ENCODE data around the gene BTBD16.

BTBD16 gene

DNA sequence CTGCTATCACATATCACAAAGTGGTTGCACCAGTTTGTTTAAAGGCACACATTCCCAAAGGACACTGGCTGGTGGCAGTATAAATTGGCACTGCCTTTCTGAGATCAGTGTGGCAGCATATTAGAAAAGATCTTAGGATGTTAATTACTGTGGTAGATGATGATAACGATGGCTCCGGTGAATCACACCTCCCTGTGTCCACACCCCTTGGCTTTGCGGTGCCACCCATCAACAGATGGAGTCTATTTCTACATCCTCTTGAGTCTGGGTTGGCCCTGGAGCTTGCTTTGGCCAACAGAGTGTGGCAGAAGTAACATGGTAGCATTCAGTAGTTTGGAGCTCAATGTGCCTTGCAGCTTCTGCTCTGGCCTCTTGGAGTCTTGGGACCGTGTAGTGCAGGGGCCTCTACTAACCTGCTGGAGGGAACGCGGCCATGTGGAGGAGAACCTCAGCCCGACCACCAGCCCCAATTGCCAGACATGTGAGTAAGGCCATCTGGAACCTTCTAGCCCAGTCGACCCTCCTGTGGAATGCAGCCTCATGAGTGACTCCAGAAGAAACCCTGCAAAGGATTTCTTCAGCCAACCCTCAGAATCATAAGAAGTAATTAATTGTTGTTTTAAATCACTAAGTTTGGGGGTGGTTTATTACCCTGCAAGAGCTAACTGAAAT is 76.2 kb downstream of the BTBD16 start:
- DNase-seq, result no peak

DNA sequence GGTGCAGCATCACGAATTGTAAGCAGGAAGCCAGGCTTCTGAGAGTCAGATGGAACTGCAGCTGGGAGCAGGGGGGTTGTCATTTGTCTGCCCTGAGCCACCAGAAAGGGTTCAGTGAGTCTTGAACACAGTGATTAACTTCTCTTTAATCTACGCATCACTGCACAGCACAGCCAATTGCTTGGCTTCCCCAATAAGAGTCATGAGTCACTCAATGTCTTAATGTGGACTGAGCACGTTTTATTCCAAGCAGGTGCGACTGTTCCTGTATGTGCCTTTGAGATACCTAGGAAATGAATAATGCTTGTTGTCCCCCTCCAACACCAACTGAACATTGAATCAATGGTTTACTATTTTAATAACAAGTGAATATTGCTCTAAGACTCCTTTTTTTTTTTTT is 77.4 kb downstream of the BTBD16 start:
- DNase-seq, result no peak

DNA sequence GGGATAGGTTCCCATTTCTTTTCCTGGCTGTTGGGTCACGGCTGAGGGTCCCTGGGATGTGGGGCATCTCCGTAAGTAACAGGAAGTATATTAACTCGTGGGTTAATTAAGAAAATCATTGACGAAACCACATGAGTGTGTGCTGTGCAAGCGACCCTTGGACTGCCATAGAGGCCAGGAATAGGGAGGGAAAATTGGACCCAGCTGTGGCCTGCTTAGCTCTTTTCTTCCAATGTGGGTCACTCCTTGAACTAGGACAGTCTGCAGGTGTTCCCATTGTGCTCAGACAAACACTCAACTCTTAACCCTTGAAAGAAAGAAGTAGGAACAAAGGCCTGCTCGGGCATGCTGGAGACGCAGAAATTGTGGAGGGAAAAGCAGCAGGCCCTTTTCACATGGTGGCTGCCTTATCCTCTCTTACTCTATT is 77.9 kb downstream of the BTBD16 start:
- DNase-seq, result no peak

DNA sequence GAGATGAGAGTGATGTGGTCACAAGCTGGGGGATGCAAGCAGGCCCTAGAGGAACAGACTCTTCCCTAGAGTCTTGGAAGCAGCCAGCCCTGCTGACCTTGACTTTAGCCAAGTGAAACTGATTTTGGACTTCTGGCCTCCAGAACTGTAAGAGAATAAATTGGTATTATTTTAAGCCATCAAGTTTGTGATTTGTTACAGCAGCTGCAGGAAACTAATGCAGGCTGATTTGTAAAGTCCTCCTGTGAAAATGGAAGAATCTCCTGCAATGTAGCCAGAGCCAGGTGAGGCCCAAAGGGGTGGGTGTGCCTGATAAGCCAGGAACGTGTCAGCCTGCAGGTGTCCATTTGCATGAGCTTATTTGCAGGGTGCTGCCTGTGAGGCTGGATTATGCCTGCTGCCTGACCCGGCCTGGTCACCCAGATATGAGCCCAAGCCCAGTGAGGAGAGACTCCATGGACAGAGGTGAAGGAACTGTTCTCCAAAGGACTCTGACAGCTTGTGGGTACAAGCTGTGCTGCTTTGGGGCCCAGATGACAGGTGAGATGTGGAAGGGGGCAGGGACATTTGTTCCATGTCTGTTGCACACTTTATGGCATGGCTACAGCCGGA is 78.8 kb downstream of the BTBD16 start:
- no peak for DNase-seq

DNA sequence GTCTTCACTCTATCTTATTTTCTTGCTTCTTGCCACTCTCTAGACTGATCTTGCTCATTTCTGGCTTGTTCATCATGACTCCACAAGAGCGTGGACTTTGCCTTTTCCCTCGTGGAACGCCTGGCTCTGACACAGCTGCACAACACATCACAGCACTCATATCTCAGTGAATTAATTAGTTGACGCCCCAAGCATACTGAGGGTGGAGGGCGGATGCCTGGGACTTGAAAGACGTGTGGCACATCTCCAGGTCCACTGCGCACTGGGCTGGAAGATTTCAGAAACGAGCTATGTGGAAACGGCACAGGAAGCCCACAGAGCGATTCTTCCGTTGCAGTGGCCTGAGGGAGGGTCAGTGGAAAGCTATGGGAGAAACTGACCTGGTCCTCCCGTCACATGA is 79.8 kb downstream of the BTBD16 start:
- DNase-seq, result no peak

DNA sequence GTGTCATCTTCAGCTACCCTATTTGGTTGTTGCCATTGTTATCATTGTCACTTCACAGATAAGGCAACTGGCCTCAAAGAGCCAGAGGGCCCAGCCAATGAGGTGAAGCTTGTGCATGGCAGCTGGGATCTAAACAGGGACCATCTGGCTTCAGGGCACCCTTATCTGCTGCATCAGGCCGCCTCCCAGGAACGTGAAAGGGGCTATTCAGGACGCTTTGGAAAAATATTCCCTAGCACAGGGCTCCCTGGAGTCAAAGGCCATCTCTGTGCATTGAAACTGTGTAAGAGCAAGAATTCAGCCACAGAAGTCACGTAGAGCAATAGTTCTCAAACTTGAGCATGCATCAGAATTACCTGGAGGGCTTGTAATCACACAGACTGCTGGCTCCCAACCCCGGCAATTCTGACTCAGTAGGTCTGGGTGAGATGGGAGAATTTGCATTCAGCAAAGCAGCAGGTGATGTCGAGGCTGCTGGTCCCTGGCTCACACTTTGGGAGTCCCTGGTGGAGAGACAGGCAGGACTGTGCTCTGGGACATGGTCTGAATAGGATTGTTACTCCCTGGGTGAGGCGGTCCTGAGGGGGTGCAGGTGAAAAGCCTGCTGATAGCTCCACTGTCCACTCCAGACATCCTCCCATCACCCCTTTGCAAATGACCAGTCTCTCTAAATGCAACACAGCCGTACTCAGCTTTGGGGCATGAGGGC is 81.9 kb downstream of the BTBD16 start:
- no peak for DNase-seq

DNA sequence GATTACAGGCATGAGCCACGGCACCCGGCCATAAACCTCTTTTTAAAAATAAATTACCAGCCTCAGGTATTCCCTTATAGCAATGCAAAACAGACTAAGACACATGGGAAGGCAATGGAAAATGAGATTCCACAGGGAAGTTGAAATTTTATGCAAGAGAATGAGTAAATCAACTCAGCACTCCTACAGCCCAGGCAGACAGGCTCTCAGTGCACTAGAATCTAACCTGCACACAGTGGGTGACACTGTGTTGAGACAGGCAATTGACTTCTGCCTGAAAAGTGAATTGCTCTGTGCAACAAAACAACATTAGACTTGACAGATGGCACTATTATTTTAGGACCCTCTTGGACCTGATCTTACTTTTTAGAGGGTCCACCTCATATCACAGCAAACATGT is 83.3 kb downstream of the BTBD16 start:
- no peak for DNase-seq

DNA sequence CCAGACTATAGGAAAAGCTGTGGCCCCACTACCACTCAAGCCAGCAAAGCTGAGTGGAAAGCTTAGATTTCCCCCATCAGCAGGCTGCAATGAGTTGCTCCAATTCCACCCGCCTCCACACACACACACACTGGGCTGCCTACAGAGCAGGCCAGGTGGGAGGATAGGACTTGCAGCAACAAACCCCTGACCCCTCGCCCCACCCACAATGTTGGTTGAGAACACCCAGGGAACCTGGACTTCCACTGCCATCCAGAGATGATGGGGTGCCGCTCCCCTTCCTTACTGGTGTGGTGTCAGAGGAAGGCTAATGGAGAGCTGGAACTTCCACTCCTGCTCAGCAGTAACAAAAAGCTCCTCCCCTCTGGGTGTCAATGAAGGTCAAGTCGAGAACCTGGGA is 86.6 kb downstream of the BTBD16 start:
- DNase-seq, result no peak

DNA sequence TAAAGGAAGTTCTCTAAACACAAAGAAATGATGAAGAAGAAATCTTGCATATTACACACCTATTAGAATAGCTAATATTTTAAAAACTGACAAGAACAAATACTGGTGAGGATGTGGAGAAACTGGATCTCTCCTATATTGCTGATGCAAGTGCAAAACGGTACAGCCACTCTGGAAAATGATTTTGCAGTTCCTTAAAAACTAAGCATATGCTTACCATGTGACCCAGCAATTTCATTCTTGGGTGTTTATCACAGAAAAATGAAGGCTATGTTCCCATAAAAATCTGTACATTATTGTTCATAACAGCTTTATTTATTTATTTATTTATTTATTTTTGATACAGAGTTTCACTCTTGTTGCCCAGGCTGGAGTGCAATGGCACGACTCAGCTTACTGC is 88.5 kb downstream of the BTBD16 start:
- no peak for DNase-seq

DNA sequence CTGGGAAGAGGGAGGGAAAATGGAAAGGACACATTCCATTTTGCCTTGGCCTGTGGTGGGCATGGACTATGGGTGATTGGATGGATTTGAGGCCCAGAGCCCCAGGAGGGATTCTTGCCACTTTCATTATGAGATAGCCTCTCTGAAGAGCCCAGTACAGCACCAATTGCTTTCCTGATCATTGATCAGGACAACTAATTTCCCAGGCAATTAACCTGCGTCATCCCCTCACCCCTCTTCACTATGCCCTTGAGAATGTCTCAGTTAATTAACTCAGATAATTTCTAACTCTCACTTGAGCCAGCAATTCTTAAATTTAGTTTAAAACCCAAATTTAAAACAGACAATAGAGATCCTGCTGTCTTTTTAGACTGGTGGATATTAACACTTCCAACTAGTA is 90.0 kb downstream of the BTBD16 start:
- no peak for DNase-seq

DNA sequence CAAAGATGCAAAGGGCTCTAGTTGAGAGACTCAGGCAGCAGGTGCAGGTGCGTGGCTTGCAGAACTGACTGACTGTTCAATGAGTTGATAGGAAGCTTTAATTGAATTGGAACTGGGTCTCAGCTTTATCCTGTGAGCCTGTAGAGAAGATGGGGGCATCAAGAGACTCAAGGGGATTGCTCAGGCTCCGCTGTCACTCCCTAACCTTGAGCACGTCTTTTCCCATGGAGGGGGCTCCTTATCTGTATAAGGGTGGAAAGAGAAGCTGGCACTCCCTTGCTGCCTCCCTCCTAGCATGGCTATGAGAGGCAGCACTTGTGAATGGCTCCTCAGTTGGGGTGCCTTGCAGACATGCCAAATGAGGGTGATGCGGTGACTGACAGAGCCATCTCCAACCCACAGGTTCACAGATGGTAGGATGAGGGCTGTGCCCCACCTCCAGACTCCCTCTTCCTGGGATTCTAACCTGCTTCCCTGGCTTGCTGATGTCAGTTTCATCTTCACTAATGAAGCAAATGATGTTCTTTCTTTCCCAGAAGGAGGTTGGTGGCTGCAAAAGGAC is 91.0 kb downstream of the BTBD16 start:
- no peak for DNase-seq

DNA sequence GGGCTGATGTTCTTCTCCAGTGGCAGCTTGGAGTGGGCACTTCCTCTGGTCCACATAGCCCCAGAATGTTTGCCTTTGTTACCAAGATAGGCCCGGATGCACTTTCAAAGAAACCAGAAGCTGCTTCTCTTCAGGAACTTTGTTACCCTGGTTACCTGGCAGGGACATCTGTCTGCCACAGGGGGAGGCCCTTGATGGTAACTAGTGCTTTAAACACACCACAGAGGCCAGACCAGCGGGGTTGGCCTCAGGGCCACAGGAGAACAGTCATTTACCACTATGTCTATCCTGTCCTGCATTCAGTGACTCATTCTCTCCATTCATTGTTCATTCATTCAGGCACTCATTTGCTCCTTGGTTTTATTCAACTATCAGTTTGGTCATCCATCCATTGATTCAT is 91.5 kb downstream of the BTBD16 start:
- DNase-seq, result no peak

DNA sequence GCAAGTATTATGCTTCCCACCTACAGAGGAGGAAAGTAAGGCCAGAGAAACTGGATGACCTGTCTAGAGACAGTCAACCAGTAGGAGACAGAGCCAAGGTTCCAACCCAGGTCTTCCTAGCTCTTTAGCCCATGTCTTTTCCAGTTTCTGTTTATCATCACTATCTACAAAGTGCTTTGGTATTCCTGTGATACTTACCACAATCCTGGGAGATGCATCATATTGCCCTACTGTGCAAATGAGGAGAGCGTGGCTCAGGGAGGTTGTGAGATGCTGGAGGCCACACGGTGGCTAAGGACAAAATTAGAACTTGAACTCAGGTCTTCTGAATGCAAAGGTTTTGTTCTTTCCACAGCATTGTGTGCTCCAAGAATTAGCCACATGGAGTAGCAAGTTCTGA is 92.2 kb downstream of the BTBD16 start:
- DNase-seq, result no peak

DNA sequence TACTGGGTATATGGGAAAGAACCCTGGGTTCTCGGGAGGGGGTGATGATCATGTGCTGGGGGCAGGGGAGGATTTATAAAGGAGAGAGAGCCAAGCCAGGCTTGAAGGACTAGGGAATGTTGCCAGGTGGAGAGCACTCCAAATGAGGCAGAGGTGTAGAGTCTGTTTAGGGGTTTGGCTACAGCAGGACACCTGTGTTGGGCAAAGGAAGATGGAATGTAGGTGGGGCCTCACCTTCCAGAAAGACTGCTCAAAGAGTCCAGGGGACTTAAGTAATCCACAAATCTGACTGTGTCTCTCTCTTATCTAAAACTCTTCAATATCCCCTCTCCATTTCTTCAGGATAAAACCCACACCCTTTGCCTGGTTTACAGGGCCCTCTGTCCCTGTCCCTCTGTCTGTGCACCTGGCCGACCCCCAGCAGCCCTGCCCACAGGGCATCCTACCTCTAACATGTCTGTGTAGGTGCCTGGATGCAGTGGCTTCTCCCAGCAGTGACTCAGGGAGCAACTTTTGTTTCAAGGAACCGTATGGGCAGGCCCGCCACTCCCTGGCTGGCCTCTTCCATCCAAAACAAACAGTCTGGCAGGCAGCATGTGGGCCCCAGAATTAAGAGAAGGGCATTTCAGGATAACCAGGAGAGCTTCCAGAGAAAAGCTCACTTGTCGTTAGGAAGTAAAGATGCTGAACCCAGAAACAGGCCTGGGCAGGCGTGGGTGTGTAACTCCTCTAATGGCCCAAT is 92.8 kb downstream of the BTBD16 start:
- DNase-seq, result no peak

DNA sequence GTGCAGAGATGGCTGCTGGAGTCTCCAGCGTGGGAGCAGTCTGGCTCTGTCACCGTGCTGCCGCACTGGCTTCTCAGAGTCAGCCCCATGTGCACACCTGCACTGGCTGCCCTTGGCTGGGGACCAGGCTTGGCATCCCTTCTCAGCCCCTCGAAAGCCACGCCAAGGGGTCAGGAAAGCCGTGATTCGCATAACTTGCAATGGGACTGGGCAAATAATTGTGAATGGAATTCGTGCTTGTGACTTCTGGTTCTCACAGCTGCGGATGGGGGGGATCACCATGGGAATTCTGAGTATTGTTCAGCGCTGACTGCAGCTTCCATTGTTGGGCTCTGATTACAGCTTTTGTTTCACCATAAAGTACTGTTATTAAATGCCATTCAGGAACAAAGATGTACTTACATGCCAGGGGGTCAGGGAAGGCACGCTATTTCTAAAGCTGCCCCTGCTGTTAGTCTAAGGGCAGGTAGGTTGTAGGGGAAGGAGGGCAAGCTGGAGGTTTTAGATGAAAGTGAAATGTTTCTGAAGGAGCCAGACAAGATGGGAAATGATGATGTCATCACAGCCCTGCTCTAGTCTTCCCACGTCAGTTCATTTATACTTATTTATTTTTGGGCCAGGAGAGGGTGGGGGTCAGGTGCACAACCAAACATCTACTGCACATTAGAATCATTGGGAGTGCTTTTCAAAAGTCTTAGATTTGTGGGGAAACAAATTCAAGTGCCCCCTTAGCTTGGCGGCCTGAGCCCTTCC is 97.6 kb downstream of the BTBD16 start:
- peak; percentile 63 for DNase-seq

DNA sequence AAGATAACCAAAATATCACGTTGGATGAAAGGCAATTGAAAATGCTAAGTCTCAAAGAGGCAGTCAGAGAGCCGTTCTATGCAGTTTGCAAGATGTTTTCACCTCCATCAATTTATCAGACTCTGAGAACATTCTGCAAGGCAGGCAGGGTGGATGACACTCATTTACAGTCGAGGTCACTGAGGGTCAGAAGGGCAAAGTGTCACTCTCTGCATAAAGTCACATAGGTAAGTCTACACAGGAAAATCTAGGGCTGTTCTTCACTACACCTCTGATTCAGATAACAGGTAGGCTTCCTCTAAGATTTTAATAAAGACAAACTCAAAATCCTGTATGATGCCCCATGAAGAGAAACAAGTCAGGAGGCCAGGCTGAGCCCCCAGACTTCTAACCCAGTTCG is 102.0 kb downstream of the BTBD16 start:
- DNase-seq, result no peak

DNA sequence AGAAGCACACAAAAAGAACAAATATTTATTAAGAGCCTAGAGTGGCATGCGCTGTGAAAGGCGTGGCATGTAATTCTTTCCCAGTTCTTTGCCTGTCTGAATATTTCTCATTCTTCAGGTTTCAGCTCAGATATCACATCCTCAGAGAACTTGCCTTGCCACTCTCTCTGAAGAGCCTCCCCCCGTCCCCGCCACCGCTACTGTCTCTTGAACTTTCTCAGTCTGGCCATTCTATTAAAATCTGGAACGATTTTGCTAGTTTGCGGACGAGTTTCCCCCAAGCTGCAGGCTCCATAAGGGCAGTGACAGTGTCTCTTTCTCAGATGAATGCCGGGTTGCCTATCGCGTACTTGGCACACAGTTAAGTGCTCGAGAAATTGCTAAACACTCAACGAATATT is 102.6 kb downstream of the BTBD16 start:
- DNase-seq, result peak; percentile 35

DNA sequence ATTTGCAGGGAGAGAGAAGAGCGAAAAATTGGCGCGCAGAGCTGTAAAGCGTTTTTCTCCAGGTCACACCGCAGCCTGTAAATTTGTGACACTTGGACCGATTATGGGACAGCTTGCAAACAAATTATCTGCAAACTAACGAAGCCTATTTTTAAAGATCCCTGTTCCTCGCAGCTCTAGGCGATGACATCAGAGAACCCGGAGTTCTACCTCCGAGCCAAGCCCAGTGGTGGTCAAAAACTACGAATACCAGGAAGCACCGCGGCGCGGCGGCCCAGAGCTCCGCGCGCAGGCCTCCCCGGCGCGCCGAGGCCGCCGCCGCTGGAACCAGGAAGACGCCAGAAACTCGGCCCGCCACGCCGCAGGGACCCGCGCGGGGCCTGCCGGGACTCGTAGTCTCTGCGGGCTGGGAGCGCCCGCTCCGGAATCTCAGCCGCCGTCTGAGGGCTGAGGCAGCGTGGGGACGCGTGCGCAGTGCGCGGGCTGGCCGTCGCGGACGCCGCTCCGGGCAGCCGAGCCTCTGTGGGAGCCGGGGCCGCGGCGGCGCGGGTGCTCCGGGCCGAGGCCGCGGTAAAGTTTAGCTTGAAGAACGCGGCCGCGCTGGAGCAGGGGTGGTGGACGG is 103.3 kb downstream of the BTBD16 start, which contains the start of gene PLEKHA1:
Gene PLEKHA1 (plus strand): TSS at position 472 of the 622 bp plus-strand sequence. CDS start 18,493 bp downstream, outside the sequence.
- DNase-seq, result peak; percentile 98

DNA sequence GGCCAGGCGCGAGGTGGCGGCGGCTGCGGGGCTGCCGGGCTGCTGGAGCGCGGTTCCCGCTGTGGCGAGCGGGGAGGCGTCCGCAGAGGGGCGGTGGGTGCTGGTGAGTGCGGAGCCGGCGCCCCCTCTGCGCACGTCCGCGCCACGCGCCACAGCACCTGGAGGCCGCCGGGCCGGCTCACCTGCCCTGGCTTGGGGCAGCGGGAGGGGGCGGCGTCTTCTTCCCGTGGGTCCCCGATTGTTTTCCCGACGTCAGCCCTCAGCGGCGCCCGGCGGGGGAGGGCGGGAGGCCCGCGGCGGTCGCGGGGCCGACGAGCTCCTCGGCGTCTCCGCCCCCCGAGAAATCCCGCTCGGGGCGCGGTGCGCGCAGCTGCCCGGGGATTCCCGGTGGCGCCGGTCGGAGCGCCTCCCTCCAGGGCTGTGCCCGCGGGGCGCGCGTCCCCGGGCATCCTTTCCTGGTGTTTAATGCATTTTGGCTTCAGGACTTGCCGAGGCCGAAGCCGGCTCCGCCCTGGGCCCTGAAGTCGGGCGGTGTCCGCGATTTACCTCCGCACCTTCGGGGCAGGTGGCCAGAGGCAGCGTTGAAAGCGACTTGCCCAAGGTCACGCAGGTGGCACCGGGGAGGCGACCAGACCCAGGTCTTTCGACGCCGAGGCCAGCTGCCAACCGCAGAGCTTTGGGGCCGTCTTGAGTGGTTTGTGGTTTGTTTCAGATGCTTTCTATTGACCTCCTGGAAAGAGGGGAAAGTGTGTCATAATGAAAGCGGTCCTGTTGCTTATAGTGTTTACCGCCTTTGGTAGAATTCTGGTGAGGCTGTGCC is 104.0 kb downstream of the BTBD16 start:
- peak; percentile 73 for DNase-seq

DNA sequence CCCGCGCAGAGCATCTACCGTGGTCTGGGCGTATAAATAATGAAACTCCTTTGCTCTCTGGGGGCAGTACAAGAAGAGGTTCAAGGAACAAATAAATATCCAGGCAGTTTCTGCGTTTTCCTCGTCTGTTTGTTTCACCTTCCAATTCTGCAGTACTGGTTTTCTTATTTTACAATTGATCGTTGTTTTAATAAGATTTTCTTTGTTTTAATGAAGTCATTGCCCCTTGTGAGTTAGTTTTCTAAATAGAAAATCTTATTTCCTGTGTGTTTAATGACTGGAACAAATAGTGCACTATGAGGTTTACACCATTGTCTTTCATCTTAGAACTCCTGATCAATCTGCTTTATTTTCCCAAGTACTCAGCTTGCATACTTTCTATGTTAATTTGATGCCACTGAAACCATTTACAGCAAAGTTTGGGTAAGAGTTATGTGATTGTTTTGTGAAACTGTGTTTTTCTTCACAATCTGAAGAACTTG is 104.6 kb downstream of the BTBD16 start:
- no peak for DNase-seq
